Tibial nerve (tissue), 4 donors: ENCODE results near the gene SRGAP2C.
"Not testable (repeated sequence)": the region's sequence is repeated elsewhere in the genome, so short reads cannot be mapped to it uniquely, and the experiment has no call there.

Source experiments
- CTCF ChIP-seq, 5 experiments: fragments of 200-600 bp in 3 of 5; fragments of 450-650 bp in 2 of 5; sonication (generic) in 3 of 5; IDR thresholded peaks; one replicate each; pipeline ENCODE4 v1.5.1; 2016 to 2019; ENCODE audit warnings: antibody characterized with exemption in 5 of 5, mild to moderate bottlenecking in 3 of 5, moderate library complexity in 2 of 5
- EP300 ChIP-seq, 2 donors: sonication (generic); formaldehyde crosslinking; IDR thresholded peaks; one replicate each; pipeline ENCODE4 v1.6.1; 2017; ENCODE audit warnings: antibody characterized with exemption in 2 of 2, mild to moderate bottlenecking in 1 of 2
- POLR2A ChIP-seq, 2 donors: fragments of 450-650 bp; IDR thresholded peaks; one replicate each; pipeline ENCODE4 v1.6.1; 2017; ENCODE audit warnings: antibody characterized with exemption in 2 of 2, mild to moderate bottlenecking in 2 of 2, moderate library complexity in 2 of 2

DNA sequence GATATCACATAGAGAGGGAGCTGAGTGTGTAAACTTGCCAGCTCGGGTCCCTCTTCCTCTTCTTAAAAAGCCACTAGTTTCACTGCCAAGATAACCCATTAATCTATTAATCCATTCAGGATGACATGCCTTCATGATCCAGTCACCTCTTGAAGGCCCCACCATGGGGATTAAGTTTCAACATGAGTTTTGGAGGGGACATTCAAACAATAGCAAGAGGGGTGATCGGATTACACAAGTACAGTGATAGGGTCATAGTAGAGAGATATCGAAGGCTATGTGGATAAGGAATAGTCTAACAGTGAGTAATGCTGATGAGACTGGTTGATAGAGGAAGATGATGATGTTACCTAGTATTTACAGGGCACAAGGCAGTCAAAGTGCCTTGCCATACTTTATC is 18.2 kb downstream of the SRGAP2C start:
- not testable (repeated sequence) for TF ChIP-seq POLR2A, CTCF, EP300 (IDR thresholded peaks at IDR 0.05)
